H1 (cell line): ENCODE measurements around the gene KREMEN1. TPM values are rescaled to one million over a fixed set of nuclear protein-coding genes. Genes with fewer than 3 reads are reported as not detected.
A peak's percentile ranks its signal among the peaks of the same experiment; 100 is the strongest.

ENCODE experiments used
- CTCF ChIA-PET: fragments of 300-600 bp; sonication (Branson Sonifier 250); formaldehyde crosslinking; loops from one replicate; lab custom pipeline; 2021; ENCODE audit not compliant: partially characterized antibody; lab: Charles Lee
- POLR2A ChIA-PET: fragments of 300-600 bp; sonication (Branson Sonifier 250); formaldehyde crosslinking; loops from one replicate; lab custom pipeline; 2021; ENCODE audit warnings: inconsistent platforms; ENCODE audit not compliant: partially characterized antibody; lab: Charles Lee
- DNase-seq, 2 experiments: peaks; one replicate each; pipeline versions ENCODE4 v3.0.0 to v3.0.0-alpha.2; 2010 to 2022; ENCODE audit warnings: low spot score in 2 of 2, low read depth in 1 of 2, mixed read lengths in 1 of 2
- FAIRE-seq: peaks from 2 replicates; lab custom pipeline; 2011; peaks lifted over from hg19 to GRCh38; lab: Jason Lieb, UNC
- H2AFZ ChIP-seq: 2 replicates; pipeline ENCODE4 v1.8.1; 2012; ENCODE audit warnings: low read length, inconsistent platforms
- H2AK5ac ChIP-seq: 2 replicates; pipeline ENCODE4 v1.6.1; 2013; ENCODE audit warnings: low read depth, low read length
- H2BK120ac ChIP-seq: replicated peaks from 2 replicates; pipeline ENCODE3; 2013; ENCODE audit warnings: low read depth, low read length, inconsistent platforms
- H2BK12ac ChIP-seq: 2 replicates; pipeline ENCODE4 v1.6.1; 2013; ENCODE audit warnings: low read depth, low read length
- H2BK15ac ChIP-seq: 2 replicates; pipeline ENCODE4 v1.6.1; 2013; ENCODE audit warnings: low read length
- H2BK20ac ChIP-seq: 2 replicates; pipeline ENCODE4 v1.6.1; 2013; ENCODE audit warnings: low read length
- H2BK5ac ChIP-seq: 2 replicates; pipeline ENCODE4 v1.6.1; 2013; ENCODE audit warnings: low read depth, low read length
- H3K14ac ChIP-seq: 2 replicates; pipeline ENCODE4 v1.6.1; 2013; ENCODE audit warnings: inconsistent platforms; ENCODE audit not compliant: insufficient read length
- H3K18ac ChIP-seq: 2 replicates; pipeline ENCODE4 v1.6.1; 2013; ENCODE audit warnings: low read length; ENCODE audit errors: extremely low read depth
- H3K23ac ChIP-seq: 2 replicates; pipeline ENCODE4 v1.6.1; 2013; ENCODE audit warnings: inconsistent platforms; ENCODE audit not compliant: insufficient read length
- H3K23me2 ChIP-seq: 2 replicates; pipeline ENCODE4 v1.6.1; 2013; ENCODE audit warnings: low read depth, low read length
- H3K27ac ChIP-seq: 2 replicates; pipeline ENCODE4 v1.6.1; 2011; ENCODE audit warnings: low read depth, low read length, inconsistent platforms
- H3K27me3 ChIP-seq, 4 experiments: replicated peaks in 1 of 4; 1 replicate in 1 of 4; 2 replicates in 3 of 4; pipeline versions ENCODE4 v1.6.1 to v1.8.1; 2011 to 2013; ENCODE audit warnings: low read length in 3 of 4, mild to moderate bottlenecking in 3 of 4, inconsistent platforms in 2 of 4, mixed read lengths in 2 of 4, moderate library complexity in 1 of 4; ENCODE audit not compliant: control insufficient read depth in 3 of 4, insufficient read depth in 3 of 4; ENCODE audit errors: extremely low read depth in 1 of 4
- H3K36me3 ChIP-seq, 4 experiments: 2 replicates each; pipeline versions ENCODE4 v1.6.1 to v1.8.1; 2011 to 2013; ENCODE audit warnings: mild to moderate bottlenecking in 4 of 4, low read length in 3 of 4, moderate library complexity in 2 of 4, control low read depth in 1 of 4, inconsistent platforms in 1 of 4; ENCODE audit not compliant: insufficient read depth in 4 of 4, control insufficient read depth in 2 of 4
- H3K4ac ChIP-seq: replicated peaks from 2 replicates; pipeline ENCODE3; 2013; ENCODE audit warnings: low read length, low read depth, mixed read lengths, inconsistent platforms; ENCODE audit not compliant: insufficient read length
- H3K4me1 ChIP-seq, 4 experiments: replicated peaks in 1 of 4; 1 replicate in 1 of 4; 2 replicates in 3 of 4; pipeline versions ENCODE4 v1.6.1 to v1.8.1; 2011 to 2013; ENCODE audit warnings: low read length in 3 of 4, inconsistent platforms in 2 of 4, mixed read lengths in 1 of 4; ENCODE audit not compliant: insufficient read depth in 4 of 4, control insufficient read depth in 3 of 4
- H3K4me2 ChIP-seq, 2 experiments: 2 replicates each; pipeline versions ENCODE4 v1.6.1 to v1.8.1; 2011 to 2013; ENCODE audit warnings: low read depth in 2 of 2, low read length in 2 of 2, control low read depth in 1 of 2, inconsistent platforms in 1 of 2, mild to moderate bottlenecking in 1 of 2; ENCODE audit not compliant: insufficient read depth in 1 of 2
- H3K4me3 ChIP-seq, 4 experiments: fragments of 200-600, 300-600 bp in 1 of 4; sonication (generic), shearing (Covaris generic), sonication (Bioruptor Twin) in 1 of 4; 2 replicates each; pipeline versions ENCODE4 v1.5.1 to v1.8.1; 2011 to 2016; ENCODE audit warnings: low read length in 4 of 4, low read depth in 3 of 4, control low read depth in 2 of 4, inconsistent platforms in 2 of 4, mild to moderate bottlenecking in 2 of 4, mixed read lengths in 1 of 4, moderate library complexity in 1 of 4; ENCODE audit not compliant: insufficient read depth in 2 of 4; ENCODE audit errors: extremely low read depth in 1 of 4
- H3K56ac ChIP-seq: replicated peaks from 2 replicates; pipeline ENCODE3; 2013; ENCODE audit warnings: low read depth, mild to moderate bottlenecking, mixed read lengths, low read length, inconsistent platforms; ENCODE audit not compliant: insufficient read length
- H3K79me1 ChIP-seq: 2 replicates; pipeline ENCODE4 v1.6.1; 2013; ENCODE audit warnings: low read depth, low read length, control low read depth
- H3K79me2 ChIP-seq, 2 experiments: 2 replicates each; pipeline versions ENCODE4 v1.6.1 to v1.8.1; 2012 to 2013; ENCODE audit warnings: low read length in 2 of 2, mild to moderate bottlenecking in 2 of 2, inconsistent platforms in 1 of 2; ENCODE audit not compliant: insufficient read depth in 2 of 2, control insufficient read depth in 1 of 2
- H3K9ac ChIP-seq, 4 experiments: replicated peaks in 1 of 4; 1 replicate in 1 of 4; 2 replicates in 3 of 4; pipeline versions ENCODE4 v1.6.1 to v1.8.1; 2011 to 2013; ENCODE audit warnings: low read depth in 3 of 4, low read length in 3 of 4, control low read depth in 2 of 4, mild to moderate bottlenecking in 2 of 4, moderate library complexity in 2 of 4, inconsistent platforms in 1 of 4; ENCODE audit errors: extremely low read depth in 1 of 4
- H3K9me3 ChIP-seq, 2 experiments: 2 replicates each; pipeline versions ENCODE4 v1.6.1 to v1.8.1; 2012 to 2013; ENCODE audit warnings: mild to moderate bottlenecking in 2 of 2, moderate library complexity in 2 of 2, control low read depth in 1 of 2, inconsistent platforms in 1 of 2, low read depth in 1 of 2, low read length in 1 of 2, mixed read lengths in 1 of 2; ENCODE audit not compliant: insufficient read depth in 2 of 2
- H4K20me1 ChIP-seq, 2 experiments: replicated peaks in 1 of 2; 2 replicates each; pipeline versions ENCODE3 to v1.8.1; 2011 to 2013; ENCODE audit warnings: inconsistent platforms in 2 of 2, low read length in 2 of 2, mild to moderate bottlenecking in 1 of 2; ENCODE audit not compliant: insufficient read depth in 2 of 2, control insufficient read depth in 1 of 2
- H4K5ac ChIP-seq: 2 replicates; pipeline ENCODE4 v1.6.1; 2013; ENCODE audit warnings: low read length, low read depth, mixed read lengths, inconsistent platforms; ENCODE audit not compliant: insufficient read length
- H4K8ac ChIP-seq: 2 replicates; pipeline ENCODE4 v1.8.0; 2013; ENCODE audit warnings: mild to moderate bottlenecking, moderate library complexity, low read length, inconsistent platforms; ENCODE audit not compliant: insufficient read depth; ENCODE audit errors: extremely low read depth
- H4K91ac ChIP-seq: replicated peaks from 2 replicates; pipeline ENCODE3; 2013; ENCODE audit warnings: low read length, mixed read lengths, inconsistent platforms; ENCODE audit not compliant: insufficient read length
- ASH2L ChIP-seq: fragments of 200-600, 300-600 bp; sonication (generic); IDR thresholded peaks from one replicate; pipeline ENCODE4 v1.7.1; 2017; ENCODE audit warnings: low read length
- CEBPB ChIP-seq: IDR thresholded peaks from 2 replicates; pipeline ENCODE4 v1.6.1; 2012; ENCODE audit warnings: low read depth, low read length
- CTBP2 ChIP-seq: IDR thresholded peaks from 2 replicates; pipeline ENCODE4 v1.7.0; 2011; ENCODE audit warnings: borderline replicate concordance, mild to moderate bottlenecking, moderate library complexity, mixed read lengths, low read length; ENCODE audit not compliant: insufficient read depth, insufficient read length
- HDAC2 ChIP-seq, 2 experiments: fragments of 300-600 bp in 1 of 2; sonication (generic) in 1 of 2; IDR thresholded peaks; 2 replicates each; pipeline ENCODE4 v1.6.1; 2011 to 2012; ENCODE audit warnings: low read depth in 2 of 2, low read length in 2 of 2, mild to moderate bottlenecking in 2 of 2, moderate library complexity in 2 of 2, borderline replicate concordance in 1 of 2, inconsistent platforms in 1 of 2
- KDM1A ChIP-seq: fragments of 200-600, 300-600 bp; sonication (generic); IDR thresholded peaks from 2 replicates; pipeline ENCODE4 v1.7.1; 2016; ENCODE audit warnings: mild to moderate bottlenecking, low read length, borderline replicate concordance
- RAD21 ChIP-seq, 2 experiments: IDR thresholded peaks in 1 of 2; conservative IDR thresholded peaks in 1 of 2; 2 replicates each; pipeline ENCODE4 v1.6.1; 2011; ENCODE audit warnings: low read depth in 2 of 2, low read length in 2 of 2, improper control_type of control experiment in 1 of 2, inconsistent platforms in 1 of 2, mild to moderate bottlenecking in 1 of 2, moderate library complexity in 1 of 2
- RNF2 ChIP-seq: fragments of 200-900, 300-1000 bp; sonication (generic); IDR thresholded peaks from 2 replicates; pipeline ENCODE4 v1.7.1; 2016; ENCODE audit warnings: borderline replicate concordance, low read depth, mild to moderate bottlenecking, antibody characterized with exemption, low read length; ENCODE audit not compliant: poor library complexity, severe bottlenecking; ENCODE audit errors: missing control alignments
- WGBS, 2 experiments: shearing (Covaris generic) in 1 of 2; methylation state at CpG; one replicate each; pipeline versions ENCODE4 v1.1.6 to v1.1.7; 2013 to 2015; ENCODE audit warnings: low lambda C conversion rate in 2 of 2, mixed read lengths in 2 of 2, inconsistent platforms in 1 of 2, low coverage in 1 of 2, missing lambda C conversion rate in 1 of 2; ENCODE audit not compliant: insufficient replicate concordance in 2 of 2, insufficient coverage in 1 of 2, insufficient read length in 1 of 2; ENCODE audit errors: extremely low coverage in 1 of 2, missing lambda C conversion rate in 1 of 2; 5-methylcytosine and 5-hydroxymethylcytosine counted together
- polyA plus RNA-seq, 7 experiments: library from polyadenylated mRNA; depleted of rRNA in 3 of 7; stranded (reverse) in 5 of 7; unstranded in 2 of 7; fragments of >200 nt in 5 of 7; fragments of 200-250 nt in 2 of 7; gene quantifications; 1 replicate in 5 of 7; 2 replicates in 1 of 7; 4 replicates in 1 of 7; pipeline versions ENCODE4 v1.2.1 to v1.2.3, GENCODE V29; 2011 to 2013; ENCODE audit warnings: missing spikeins in 2 of 7, mixed read lengths in 2 of 7
- total RNA-seq: library from RNA; stranded (reverse); fragmentation: NEBNext Ultra II Directional; extraction: Animal tissue kit (Norgen Biotek cat#: 25700); gene quantifications from 2 replicates; pipeline ENCODE4 v1.2.1, GENCODE V29; 2021
- TF ChIP-seq, protein P1 (sequence below): IDR thresholded peaks from 2 replicates; pipeline ENCODE4 v1.6.1; 2011; ENCODE audit warnings: low read depth, mild to moderate bottlenecking, low read length; ENCODE audit not compliant: insufficient read depth
- TF ChIP-seq, protein P2 (sequence below): IDR thresholded peaks from 2 replicates; pipeline ENCODE4 v1.6.1; 2012; ENCODE audit warnings: low read length, inconsistent platforms

KREMEN1 gene
- total and polyA plus RNA-seq, 2 of the 8 experiments (the other 6 are each of a cell fraction or from before 2014, with no cell fraction given), result 2.1 to 3.2 TPM

DNA sequence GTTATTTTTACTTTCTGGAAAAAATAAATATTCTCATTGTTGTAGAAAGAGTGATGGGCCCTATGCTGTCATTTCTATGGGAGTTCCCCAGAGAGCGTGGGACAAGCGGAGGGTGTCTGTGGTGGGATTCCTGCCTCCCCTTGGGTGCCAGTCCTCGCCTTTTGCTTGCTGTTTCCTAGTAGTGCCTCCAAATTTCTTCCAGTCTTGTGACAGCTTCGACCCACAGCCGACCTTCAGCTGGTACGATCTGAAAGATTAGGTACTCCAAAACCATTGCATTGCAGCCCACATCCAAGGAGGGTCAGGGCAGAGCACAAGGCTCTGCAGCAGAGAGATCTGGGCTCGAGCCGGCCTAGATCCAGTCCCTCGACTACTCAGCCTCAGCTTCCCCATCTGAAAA, 73.9 kb downstream of the KREMEN1 start:
- H3K23me2 ChIP-seq, result no peaks in the 10 kb centered on the region
- no peaks in the 10 kb centered on the region for H3K27me3 ChIP-seq
- no peak overlapping the region for H2BK15ac ChIP-seq
- H3K27ac ChIP-seq, result no peak overlapping the region
- no peak overlapping the region for H3K4ac ChIP-seq
- no peak overlapping the region for H2BK12ac ChIP-seq
- H4K91ac ChIP-seq, result no peak overlapping the region
- no peak overlapping the region for H2BK120ac ChIP-seq
- no peak overlapping the region for H2BK5ac ChIP-seq
- no peak overlapping the region for H3K23ac ChIP-seq
- H3K9me3 ChIP-seq, result no peaks in the 10 kb centered on the region
- H3K79me2 ChIP-seq, result no peaks in the 10 kb centered on the region
- H4K5ac ChIP-seq, result no peak overlapping the region
- H3K4me3 ChIP-seq, result no peak overlapping the region
- no peaks in the 10 kb centered on the region for H3K36me3 ChIP-seq
- peaks cover 7 to 20% (median 13%) of the 10 kb centered on the region in 4 experiments for H3K4me1 ChIP-seq
- no peak overlapping the region for H3K9ac ChIP-seq
- 97% methylated on average over 9 of the region's 9 CpGs; no CpG with 5 or more reads in 1 of the 2 experiments for WGBS, 2 experiments
- no peak overlapping the region for H3K14ac ChIP-seq
- DNase-seq (no peak), FAIRE-seq (no peak)
- no peak overlapping the region for H3K18ac ChIP-seq
- no peak overlapping the region for H3K56ac ChIP-seq
- H3K79me1 ChIP-seq, result no peaks in the 10 kb centered on the region
- no peak overlapping the region for H2AFZ ChIP-seq
- H4K20me1 ChIP-seq, result no peaks in the 10 kb centered on the region
- ChIA-PET POLR2A (no interaction called here), CTCF (no interaction called here)
- no peak overlapping the region for H3K4me2 ChIP-seq
- 0 out of 2 replicates have a peak overlapping the region, but pooled peaks have one; percentile 16 for H2AK5ac ChIP-seq
- 0 out of 2 replicates have a peak overlapping the region, but pooled peaks have one; percentile 6 for H4K8ac ChIP-seq
- no peak overlapping the region for H2BK20ac ChIP-seq
- TF ChIP-seq RNF2 (no peak), KDM1A (no peak), CEBPB (no peak), HDAC2 (IDR thresholded peaks at IDR 0.05; ENCODE audit: borderline replicate concordance in 1 of 2, low read depth in 2 of 2, low read length in 2 of 2) (no peak), RAD21 (IDR thresholded peaks at IDR 0.05 in 1 of 2, conservative IDR thresholded peaks at IDR 0.05 in 1 of 2; ENCODE audit: low read depth in 2 of 2, low read length in 2 of 2) (no peak), CTBP2 (no peak), ASH2L (no peak)
- TF ChIP-seq, protein P1, sequence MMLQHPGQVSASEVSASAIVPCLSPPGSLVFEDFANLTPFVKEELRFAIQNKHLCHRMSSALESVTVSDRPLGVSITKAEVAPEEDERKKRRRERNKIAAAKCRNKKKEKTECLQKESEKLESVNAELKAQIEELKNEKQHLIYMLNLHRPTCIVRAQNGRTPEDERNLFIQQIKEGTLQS, result no peak
- TF ChIP-seq, protein P2, sequence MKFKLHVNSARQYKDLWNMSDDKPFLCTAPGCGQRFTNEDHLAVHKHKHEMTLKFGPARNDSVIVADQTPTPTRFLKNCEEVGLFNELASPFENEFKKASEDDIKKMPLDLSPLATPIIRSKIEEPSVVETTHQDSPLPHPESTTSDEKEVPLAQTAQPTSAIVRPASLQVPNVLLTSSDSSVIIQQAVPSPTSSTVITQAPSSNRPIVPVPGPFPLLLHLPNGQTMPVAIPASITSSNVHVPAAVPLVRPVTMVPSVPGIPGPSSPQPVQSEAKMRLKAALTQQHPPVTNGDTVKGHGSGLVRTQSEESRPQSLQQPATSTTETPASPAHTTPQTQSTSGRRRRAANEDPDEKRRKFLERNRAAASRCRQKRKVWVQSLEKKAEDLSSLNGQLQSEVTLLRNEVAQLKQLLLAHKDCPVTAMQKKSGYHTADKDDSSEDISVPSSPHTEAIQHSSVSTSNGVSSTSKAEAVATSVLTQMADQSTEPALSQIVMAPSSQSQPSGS, result no peak
